Astrocyte (in vitro differentiated cells and primary cell): ENCODE results near the gene ERMP1.

ENCODE experiments used
- CTCF ChIP-seq: IDR thresholded peaks from 2 replicates; pipeline ENCODE4 v1.5.1; 2011; ENCODE audit warnings: low read depth, mild to moderate bottlenecking, inconsistent platforms, low read length, moderate library complexity; ENCODE audit not compliant: insufficient read depth
- EZH2 ChIP-seq: IDR thresholded peaks from 2 replicates; pipeline ENCODE4 v1.6.1; 2012; ENCODE audit warnings: mild to moderate bottlenecking, low read length, inconsistent platforms; ENCODE audit not compliant: insufficient read depth

- no peak for TF ChIP-seq CTCF
- TF ChIP-seq EZH2: no peak
Observed at GRCh38 chr9:5819174-5819573, 13.7 kb downstream of the ERMP1 start.
